Measurements from ENCODE around the gene CDKAL1.
"Not testable (repeated sequence)": the region's sequence is repeated elsewhere in the genome, so short reads cannot be mapped to it uniquely, and the experiment has no call there.

Gene CDKAL1

GRCh38 chr6:20708367-20709124 lies 174.3 kb downstream of the CDKAL1 start:
- DNase-seq (ENCODE audit: low spot score): no peak

GRCh38 chr6:20709451-20709850 lies 175.2 kb downstream of the CDKAL1 start:
- DNase-seq (ENCODE audit: low spot score): no peak

- DNase-seq (ENCODE audit: low spot score): no peak
These were observed 176.1 kb downstream of the CDKAL1 start for GRCh38 chr6:20710341-20710740.

GRCh38 chr6:20711518-20711917 lies 177.3 kb downstream of the CDKAL1 start:
- no peak for DNase-seq (ENCODE audit: low spot score)

GRCh38 chr6:20712011-20712410 lies 177.8 kb downstream of the CDKAL1 start:
- no peak for DNase-seq (ENCODE audit: low spot score)

- DNase-seq (ENCODE audit: low spot score): no peak
These were observed 181.0 kb downstream of the CDKAL1 start for GRCh38 chr6:20715135-20715806.

- DNase-seq (ENCODE audit: low spot score): no peak
These were observed 182.6 kb downstream of the CDKAL1 start for GRCh38 chr6:20716865-20717264.

GRCh38 chr6:20717743-20718142 lies 183.5 kb downstream of the CDKAL1 start:
- DNase-seq (ENCODE audit: low spot score): no peak

- no peak for DNase-seq (ENCODE audit: low spot score)
These were observed 184.7 kb downstream of the CDKAL1 start for GRCh38 chr6:20718705-20719653.

GRCh38 chr6:20719980-20720379 lies 185.7 kb downstream of the CDKAL1 start:
- DNase-seq (ENCODE audit: low spot score): no peak

GRCh38 chr6:20721121-20721520 lies 186.9 kb downstream of the CDKAL1 start:
- not testable (repeated sequence) for DNase-seq (ENCODE audit: low spot score)

GRCh38 chr6:20722455-20722854 lies 188.2 kb downstream of the CDKAL1 start:
- no peak for DNase-seq (ENCODE audit: low spot score)

- no peak for DNase-seq (ENCODE audit: low spot score)
These were observed 189.0 kb downstream of the CDKAL1 start for GRCh38 chr6:20723236-20723635.

- DNase-seq (ENCODE audit: low spot score): peak; percentile 50
These were observed 190.4 kb downstream of the CDKAL1 start for GRCh38 chr6:20724443-20725190.

GRCh38 chr6:20725235-20725634 lies 191.0 kb downstream of the CDKAL1 start:
- DNase-seq (ENCODE audit: low spot score): not testable (repeated sequence)

- DNase-seq (ENCODE audit: low spot score): no peak
These were observed 194.8 kb downstream of the CDKAL1 start for GRCh38 chr6:20729086-20729485.

GRCh38 chr6:20732362-20732761 lies 198.1 kb downstream of the CDKAL1 start:
- not testable (repeated sequence) for DNase-seq (ENCODE audit: low spot score)

- DNase-seq (ENCODE audit: low spot score): no peak
These were observed 198.6 kb downstream of the CDKAL1 start for GRCh38 chr6:20732896-20733295.

GRCh38 chr6:20737912-20738311 lies 203.7 kb downstream of the CDKAL1 start:
- no peak for DNase-seq (ENCODE audit: low spot score)

- no peak for DNase-seq (ENCODE audit: low spot score)
These were observed 205.8 kb downstream of the CDKAL1 start for GRCh38 chr6:20740088-20740487.

GRCh38 chr6:20740727-20741126 lies 206.5 kb downstream of the CDKAL1 start:
- no peak for DNase-seq (ENCODE audit: low spot score)

- no peak for DNase-seq (ENCODE audit: low spot score)
These were observed 207.2 kb downstream of the CDKAL1 start for GRCh38 chr6:20741490-20741889.

Measured in cerebellar cortex (tissue), 1 donor.